HG03066 (cell line): ENCODE data around the gene NOTUM.

ENCODE experiments used
- ATAC-seq: cut with Tn5 transposase; IDR thresholded peaks from one replicate; pipeline ENCODE4 v1.9.1; 2021; ENCODE audit warnings: low read depth; ENCODE audit not compliant: unreplicated experiment

NOTUM gene

DNA sequence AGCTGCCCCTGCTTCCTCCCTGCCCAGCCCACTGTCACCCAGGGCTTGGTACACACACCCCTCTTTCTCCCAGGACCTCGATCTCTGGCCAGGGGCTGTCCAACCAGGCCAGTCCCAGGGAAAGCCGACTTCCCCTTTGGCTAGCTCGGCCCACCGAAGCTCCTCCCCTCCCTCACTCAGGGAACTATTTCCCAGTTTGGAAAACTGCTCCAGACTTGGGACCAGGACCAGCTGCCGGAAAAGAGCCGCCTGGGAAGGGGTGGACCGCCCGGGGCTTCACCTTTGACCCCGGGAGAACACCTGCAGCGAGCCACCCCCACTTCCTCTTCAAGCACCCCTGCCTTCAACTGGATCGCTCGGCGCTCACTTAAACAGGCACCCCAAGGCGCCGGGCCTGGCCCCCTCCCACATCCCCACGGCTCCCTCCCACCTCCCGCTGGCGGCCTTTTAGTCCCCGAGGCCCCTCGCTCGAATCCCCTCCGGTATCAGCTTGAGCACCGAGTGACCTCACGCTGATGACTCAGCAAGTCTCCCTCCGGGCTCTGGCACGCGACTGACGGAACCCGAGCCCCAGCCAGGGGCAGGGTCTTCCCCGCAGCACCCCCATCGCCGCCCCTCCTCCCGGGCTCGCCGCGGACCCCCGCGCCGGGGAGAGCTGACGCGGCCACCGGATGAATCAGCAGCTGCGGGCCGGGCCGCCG lies 34.4 kb downstream of the NOTUM start:
- no peak for ATAC-seq

DNA sequence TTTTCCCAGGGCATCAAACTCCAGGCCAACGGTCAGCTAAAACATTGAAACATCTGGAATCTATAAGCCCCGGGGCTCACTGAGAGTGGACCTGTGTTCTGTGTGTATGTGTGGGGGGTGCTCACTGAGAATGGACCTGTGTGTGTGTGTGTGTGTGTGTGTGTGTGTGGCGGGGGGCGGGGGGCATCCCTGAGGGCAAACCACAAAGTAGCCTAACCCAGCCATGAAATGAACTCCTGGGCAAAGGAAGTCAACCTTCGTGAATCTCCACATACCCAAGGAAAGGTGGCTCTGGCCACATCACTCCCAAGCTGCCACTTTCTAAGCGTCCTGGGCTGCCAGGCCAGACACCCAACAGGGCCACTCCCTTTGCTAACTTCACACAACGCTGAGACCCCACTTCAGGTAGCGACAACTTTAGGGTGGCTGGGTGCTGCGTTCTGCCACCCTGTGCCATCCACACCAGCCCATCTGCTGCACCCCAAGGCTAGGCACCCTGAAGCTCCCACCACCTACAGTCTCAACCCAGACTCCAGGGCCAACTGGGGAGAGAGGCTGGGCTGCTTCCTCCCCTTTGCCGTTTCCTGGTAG lies 35.0 kb downstream of the NOTUM start:
- ATAC-seq, result no peak

DNA sequence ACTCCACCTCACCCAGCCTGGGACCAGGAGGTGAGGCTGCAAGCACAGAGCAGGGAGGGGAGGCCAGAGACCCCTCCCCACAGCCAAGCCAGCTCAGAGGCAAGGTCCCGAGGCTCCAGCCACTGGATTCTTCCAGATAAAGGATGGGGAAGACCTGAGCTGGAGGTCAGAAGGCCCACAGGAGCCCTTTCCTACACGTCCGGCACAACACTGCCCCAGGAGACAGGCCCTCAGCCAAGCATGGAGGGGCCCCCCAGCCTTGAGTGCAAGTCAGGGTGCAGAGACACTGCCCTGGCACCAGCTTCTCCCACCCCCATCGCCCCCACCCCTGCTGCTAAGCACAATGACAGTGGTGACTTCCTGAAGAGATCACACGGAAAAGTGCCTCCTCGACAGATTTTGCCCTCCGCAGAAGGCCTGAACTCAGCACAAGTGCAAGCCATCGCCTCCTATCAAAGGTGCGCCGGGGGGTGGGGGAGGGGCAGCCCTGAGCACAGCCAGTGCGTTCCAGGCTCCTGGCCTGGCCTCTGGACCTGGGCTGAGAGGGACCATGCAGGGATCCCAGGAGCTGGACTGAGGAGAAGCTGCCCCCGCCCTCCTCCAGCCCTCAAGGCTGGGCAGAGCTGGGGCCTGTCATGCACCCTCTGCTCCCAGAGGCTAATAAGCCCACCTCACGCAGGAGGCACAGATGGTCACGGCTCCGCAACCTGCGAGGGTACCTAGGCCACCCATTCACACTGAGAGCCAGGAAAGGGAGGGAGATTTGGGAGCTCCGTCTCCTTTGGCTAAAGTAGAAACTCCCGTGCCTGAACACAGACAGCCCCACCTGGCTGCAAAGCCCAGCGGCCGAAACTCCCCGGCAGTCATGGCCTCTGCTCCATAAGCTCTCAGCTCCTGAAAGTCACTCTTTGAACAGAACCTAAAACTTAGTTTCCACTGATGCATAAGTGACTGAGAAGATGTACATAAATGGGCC lies 36.1 kb downstream of the NOTUM start:
- ATAC-seq, result no peak

DNA sequence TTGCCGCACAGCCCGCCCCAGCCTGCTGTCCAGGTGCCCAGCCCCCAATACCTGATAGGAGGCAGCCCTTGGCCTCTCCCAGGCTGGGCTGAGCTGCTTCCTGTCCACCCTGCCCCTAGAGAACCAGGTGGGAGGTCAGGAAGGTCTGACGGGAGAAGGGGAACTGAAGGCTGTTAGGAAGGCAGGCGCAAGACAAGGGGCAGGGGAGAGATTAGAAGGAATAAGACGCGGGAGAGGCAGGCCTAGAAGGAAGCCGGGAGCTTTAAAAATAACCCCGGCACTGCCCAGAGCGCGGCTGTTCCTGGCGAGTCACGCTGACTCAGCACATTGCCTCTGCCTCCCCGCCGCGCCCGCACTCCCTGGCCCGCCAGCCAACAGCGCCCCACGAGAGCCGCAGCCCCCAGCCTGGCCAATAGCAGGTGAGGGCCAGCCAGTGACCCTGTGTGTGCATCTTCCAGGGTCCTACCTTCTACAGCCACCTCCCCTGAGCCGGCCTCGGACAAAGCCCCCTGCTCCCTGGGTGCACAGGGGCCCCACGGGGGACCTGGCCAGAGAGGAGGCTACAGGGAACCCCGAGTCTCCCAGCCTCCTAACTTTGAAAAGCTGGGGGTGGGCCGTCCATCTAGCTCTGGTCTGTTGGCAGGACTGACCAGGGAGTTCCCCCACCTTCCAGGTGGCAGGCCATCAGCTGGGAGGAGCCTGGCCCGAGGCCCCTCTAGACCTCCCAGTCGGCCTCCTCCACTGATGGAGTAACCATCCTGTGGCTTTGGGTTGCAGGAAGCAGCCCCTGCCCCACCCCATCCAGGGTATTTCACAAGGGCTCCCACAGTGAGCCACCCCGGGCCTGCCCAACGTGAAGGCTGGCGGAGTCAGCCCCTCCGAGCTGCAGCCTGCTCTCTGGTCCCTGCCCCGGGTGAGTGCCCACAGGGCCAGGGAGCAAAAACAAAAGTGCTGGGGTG lies 37.4 kb downstream of the NOTUM start:
- ATAC-seq, result no peak

DNA sequence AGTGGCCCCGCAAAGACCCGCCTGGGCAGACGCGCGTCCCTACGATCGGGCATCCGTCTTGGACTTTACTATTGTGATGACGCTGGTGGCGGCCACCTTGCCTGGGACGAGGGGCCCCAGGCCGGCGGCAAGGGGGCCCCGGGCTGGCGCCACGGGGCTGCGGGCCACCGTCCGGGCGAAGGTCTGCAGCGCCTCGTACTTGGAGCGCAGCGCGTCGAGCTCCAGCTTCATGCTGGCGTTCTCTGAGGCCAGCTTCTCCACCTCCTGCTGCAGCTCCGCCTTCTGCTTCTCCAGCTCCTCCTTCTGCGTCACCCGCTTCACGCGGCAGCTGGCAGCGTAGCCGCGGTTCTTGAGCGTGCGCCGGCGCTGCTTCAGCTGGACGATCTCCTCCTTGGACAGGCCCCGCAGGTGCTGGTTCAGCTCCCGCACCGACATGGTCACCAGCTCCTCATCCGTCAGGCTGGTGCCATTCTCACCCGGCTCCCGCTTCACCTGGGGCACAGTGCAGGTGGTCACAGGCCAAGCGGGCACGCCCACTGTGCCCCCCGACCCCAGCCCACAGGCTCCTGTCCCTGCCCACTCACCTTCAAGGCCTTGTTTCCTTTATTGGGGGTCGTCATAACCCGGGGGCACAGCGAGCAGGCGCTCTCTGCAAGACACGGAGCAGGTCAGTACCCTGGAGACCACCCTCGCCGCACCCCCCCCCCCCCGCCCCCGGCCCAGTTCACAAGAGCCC lies 38.3 kb downstream of the NOTUM start:
- ATAC-seq, result no peak

DNA sequence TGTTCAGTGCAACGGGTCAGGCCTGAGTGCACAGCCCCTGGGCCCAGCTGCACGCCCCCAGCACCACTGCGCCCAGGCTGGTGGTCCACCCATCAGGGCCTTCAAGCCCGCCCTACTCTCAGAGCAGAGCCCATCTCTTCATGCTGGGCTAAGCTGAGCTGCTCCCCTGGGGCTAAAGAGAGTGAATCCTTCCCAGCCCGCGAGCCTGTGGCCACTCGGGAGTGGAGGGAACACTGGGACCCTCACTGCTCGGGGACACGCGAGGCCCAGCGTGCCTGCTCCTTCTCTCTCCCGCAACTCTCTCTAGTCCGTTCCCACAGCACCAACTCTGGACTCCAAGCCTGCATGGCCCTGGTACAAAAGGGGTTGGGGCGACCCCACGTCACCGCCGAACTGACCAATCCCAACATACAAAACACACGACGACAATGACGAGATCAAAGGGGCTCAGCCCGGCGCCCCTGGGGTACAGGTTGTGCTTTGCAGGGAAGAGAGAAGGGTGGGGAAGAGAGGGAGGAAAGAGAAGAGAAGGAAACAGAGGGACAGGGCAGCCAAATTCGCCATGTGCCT lies 38.9 kb downstream of the NOTUM start:
- no peak for ATAC-seq

DNA sequence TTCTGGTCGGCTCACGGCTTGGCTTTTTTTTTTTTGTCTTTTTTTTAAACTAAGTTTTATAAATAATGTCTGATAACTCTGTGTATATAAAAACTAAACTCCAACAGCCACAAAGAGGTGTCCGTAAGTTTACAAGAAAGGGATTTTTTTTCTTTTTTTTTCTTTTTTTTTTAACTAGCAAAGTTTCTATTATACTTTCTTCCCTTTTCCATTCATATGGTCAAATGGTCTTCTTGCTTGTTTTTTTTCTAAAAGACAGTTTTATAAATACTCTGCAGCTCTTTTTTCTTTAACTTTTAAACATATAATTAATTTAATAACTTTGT lies 39.5 kb downstream of the NOTUM start:
- ATAC-seq, result no peak

DNA sequence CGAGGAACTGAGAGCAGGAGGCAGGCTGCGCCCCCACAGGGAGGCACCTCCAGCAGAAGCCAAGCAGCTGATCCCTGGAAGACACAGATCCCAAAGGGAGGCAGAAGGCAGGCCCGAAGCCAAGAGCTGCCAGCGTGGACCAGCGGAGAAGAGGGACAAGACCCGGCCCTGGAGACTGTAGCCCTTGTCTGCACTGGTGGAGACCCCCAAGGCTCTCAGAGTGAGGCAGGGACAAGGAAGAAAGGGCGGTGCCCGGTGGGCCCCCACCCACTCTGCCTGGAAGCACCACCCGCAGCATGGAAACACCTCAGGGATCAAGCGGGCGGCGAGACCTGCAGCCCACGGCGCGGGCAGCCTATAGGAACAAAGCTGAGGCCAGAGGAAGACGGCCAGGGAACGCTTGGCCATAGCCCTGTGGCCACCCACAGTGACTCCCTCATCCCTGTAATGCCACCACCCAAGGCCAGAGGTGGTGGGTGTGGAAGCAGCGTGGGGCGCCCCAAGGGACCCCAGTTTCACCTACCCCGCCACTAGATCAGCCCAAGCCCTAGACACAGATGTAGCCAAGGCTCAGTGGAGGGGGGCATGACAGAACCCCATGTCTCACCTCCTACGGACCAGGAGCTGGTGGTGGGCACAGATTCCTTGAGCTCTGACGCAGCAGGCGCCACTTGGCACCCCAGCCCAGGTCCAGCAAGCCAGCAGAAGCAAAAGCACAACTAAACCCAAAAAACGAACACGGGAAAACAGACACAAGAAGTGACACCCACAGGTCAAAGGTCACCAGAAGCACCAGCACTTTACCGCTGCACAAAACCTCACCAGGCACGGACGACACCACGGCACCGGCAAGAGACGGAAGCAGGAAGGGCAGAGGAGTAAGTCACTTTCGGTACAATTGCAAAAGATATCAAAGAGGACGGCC lies 40.1 kb downstream of the NOTUM start:
- no peak for ATAC-seq

DNA sequence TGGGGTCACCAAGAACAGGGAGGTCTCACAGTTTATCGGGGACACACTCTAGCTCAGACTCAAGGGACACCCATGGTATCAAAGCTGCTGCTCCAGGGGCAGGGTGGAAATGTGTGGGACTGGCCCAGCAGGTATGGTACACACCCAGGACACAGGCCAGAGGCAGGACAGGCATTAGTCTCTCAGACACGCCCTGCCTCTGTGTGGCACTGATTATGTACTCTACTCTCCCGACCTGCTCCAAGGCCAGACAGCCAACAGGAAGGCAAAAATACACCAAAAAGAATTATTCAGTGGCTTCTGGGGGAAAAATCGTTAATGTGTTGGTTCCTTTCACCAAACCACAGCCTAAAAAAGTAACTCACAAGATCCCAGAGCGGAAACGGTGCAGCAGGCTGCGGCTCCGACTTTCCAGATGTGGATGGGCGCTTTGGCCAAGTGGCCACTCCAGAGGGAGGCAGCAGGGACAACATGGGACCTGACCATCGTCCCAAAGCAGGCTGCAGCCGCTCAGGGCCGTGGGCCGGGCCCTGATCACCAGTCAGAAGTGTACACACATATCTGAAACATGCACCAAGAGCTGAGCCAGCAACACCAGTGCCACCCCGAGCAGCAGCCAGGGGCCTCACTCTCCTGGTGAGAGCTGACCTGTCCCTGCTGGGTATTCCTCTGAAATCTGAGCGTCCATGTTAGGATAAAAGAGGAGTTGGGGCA lies 42.0 kb downstream of the NOTUM start:
- no peak for ATAC-seq

DNA sequence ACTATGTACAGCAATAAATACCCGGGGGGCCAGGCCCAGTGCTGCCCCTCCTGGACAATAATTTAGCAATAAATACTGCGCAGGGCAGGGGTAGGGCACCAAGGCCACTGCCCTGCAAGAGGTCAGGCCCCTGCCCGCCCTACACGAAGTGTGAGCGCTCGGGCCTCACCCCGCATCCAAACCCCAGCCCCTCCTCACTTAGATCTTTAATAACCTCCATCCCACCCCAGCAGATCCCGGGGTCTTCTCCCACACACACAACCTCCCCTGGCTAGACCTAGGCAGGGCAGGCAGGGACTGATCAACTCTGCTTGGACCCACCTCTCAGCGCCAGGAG lies 42.7 kb downstream of the NOTUM start:
- ATAC-seq, result peak; percentile 30

DNA sequence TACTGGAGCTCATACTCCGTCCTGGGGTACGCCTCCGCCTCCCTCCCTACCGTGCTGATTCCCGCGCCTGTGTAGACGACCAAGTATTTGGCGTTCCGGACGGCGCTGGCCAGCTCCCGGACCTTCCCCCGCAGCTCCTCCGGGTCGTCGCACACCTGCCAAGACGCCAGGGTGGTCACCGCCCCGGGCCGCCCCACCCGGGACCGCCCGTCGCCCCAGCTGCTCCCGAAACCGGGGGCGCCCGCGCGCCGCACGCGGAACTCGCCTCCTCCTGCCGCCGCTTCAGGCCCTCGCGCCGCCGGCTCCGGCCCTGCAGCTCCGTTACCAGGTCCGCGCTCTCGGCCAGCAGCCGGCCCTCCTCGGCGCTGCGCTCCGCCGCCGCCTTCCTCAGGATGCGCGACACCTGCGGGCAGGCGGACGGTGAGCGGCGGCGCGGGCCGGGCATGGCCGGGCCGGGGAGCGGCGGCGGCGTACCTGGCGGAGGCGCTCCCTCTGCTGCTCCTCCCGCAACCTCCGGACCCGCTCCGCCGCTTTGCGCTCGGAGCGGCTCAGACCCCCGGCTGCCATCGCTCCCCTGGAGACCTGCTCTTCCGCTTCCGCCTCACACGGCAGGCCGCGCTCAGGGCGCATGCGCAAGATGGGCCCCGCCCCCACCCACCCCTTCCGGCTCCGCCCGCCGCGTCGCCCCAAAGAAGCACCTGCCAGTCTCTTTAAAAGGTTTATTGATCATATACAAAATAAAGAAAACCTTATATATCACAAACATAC lies 43.2 kb downstream of the NOTUM start, which contains the start of gene SIRT7:
TSS of gene SIRT7 (minus strand) at position 612 of the 768 bp plus-strand sequence. CDS start at position 567, 45 bp downstream.
- peak; percentile 69 for ATAC-seq

DNA sequence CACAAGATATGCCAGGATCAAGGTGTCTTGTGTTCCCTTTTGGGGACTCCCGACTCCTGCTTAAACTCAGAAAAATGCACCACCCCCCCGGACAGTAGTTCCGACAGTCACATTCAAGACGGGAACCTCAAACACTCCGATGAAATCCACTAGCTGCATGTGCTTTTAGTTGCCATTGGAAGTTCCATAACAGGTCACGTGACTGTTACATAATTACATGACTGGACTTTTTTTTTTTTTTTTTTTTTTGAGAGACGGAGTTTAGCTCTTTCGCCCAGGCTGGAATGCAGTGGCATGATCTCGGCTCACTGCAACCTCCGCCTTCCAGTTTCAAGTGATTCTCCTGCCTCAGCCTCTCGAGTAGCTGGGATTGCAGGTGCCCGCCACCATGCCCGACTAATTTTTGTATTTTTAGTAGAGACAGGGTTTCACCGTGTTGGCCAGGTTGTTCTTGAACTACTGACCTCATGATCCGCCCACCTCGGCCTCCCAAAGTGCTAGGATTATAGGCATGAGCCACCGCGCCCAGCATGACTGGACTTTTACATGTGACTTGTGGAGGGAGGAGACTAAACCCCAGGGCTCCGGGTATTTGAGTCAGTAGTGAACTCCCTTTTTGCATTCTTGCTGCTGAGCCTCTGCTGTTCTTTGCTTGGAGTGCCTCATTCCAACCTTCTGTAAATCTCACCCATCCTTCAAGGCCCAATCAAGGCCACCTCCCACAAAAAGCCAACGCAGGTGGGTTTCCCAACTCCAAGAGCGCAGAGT lies 44.6 kb downstream of the NOTUM start:
- no peak for ATAC-seq

DNA sequence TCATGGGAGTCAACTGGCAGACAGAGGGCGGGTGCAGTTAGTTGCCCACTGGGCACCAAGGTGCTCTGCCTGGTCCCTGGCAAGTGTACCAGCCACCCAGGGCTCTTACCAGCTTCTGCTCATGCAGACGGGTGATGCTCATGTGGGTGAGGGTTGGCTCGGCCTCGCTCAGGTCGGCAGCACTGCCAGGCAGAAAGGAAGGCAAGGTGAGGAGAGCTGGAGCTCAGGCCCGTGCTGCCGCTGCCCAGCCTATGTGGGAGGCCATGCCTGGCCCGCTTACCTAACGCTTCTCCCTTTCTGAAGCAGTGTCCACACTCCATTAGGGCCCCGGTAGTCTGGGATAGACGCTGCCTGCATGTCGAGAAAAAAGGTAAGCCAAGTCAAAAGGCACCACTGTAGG lies 45.7 kb downstream of the NOTUM start:
- no peak for ATAC-seq

DNA sequence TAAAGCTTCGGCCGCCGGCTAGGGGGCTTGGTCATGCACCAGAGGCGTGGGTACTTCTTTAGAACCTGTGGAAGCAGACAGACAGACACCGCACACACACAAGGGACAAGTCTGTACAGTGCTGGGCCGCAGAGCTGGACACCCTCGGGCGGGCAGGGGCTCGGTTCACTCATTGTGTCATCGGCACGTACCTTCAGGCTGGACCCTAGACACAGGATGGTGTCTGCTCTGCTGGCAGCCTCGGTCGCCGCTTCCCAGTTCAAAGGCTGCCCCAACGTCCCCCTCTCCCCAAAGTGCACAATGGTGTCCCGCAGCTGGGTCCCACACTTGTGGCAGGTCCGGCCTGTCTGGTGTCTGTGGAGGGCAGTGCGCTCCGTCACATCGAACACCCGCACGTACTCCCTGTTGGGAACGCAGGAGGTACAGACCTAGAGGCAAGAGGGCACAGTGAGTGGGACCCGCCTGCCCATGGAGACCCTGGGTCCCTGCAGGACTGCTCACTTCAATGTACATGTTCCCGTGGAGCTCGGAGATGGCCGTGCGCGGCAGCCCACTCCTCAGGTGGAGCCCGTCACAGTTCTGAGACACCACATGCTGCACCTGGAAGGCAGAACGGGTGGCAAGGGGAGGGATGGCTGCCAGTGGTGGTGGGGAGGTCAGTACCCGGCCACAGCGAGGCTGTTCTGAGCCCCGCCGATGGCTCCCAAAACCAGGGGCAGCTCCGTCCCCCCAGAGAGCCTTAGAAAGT lies 46.7 kb downstream of the NOTUM start:
- ATAC-seq, result no peak

DNA sequence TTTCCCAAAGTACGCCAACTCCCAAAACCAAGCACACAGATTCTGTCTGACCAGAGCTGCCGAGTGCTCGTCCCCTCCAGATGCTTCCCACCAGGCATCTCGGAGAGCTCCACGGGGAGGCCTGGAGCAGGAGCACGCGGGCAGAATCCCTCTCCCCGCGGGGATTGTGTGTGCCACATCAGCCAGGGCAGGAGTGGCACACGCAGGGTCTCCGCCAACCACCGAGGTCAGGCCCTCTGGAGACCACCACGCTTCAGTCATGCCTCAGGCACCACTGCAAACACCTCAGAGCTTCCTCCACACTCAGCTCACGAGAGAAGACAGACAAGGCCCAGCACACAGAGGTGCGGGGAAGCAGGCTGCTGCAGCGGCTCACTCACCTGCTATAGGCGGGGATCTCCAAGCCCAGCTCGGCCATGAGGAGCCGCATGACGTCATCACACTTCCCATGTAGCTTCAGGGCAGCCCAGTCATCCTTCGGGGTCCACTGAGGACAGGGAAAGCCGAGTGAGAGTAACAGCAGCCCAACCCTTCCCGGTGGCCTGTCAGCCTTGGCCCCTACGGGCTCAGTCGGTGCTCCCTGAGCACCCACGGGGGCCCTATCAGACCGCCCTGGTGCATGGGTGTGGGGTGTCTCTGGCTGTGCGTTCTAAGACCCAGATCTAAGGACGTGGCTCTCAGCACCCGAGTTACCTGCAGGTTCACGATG lies 47.4 kb downstream of the NOTUM start:
- no peak for ATAC-seq
